Trophoblast cell (in vitro differentiated cells and primary cell): ENCODE data around the gene L3MBTL4.

Experiments used
- DNase-seq, 2 donors: peaks; one replicate each; pipeline ENCODE4 v3.0.0-alpha.2; 2016
- H2AFZ ChIP-seq: 2 replicates; pipeline ENCODE4 v1.6.1; 2013; ENCODE audit warnings: low read length, moderate library complexity, mild to moderate bottlenecking; ENCODE audit not compliant: insufficient read depth, poor library complexity
- H2AK5ac ChIP-seq: 2 replicates; pipeline ENCODE4 v1.6.1; 2013; ENCODE audit warnings: mild to moderate bottlenecking, low read length
- H2BK120ac ChIP-seq: 2 replicates; pipeline ENCODE4 v1.6.1; 2013; ENCODE audit warnings: low read length, mild to moderate bottlenecking, moderate library complexity; ENCODE audit not compliant: insufficient read depth, poor library complexity
- H2BK12ac ChIP-seq: 2 replicates; pipeline ENCODE4 v1.6.1; 2013; ENCODE audit warnings: mild to moderate bottlenecking, low read length, moderate library complexity
- H2BK5ac ChIP-seq: 2 replicates; pipeline ENCODE4 v1.6.1; 2013; ENCODE audit warnings: low read length, low read depth, moderate library complexity, mild to moderate bottlenecking; ENCODE audit not compliant: poor library complexity
- H3K14ac ChIP-seq: 2 replicates; pipeline ENCODE4 v1.6.1; 2013; ENCODE audit warnings: mild to moderate bottlenecking, low read length
- H3K18ac ChIP-seq: 2 replicates; pipeline ENCODE4 v1.6.1; 2013; ENCODE audit warnings: mild to moderate bottlenecking, low read length
- H3K23ac ChIP-seq: 2 replicates; pipeline ENCODE4 v1.6.1; 2013; ENCODE audit warnings: low read length
- H3K27ac ChIP-seq: 2 replicates; pipeline ENCODE4 v1.5.1; 2013; ENCODE audit warnings: low read depth, mild to moderate bottlenecking, inconsistent platforms, low read length, moderate library complexity
- H3K27me3 ChIP-seq: 2 replicates; pipeline ENCODE4 v1.6.1; 2013; ENCODE audit warnings: inconsistent platforms, mild to moderate bottlenecking, low read length, moderate library complexity; ENCODE audit not compliant: insufficient read depth
- H3K36me3 ChIP-seq, 2 experiments: 1 replicate in 1 of 2; 2 replicates in 1 of 2; pipeline ENCODE4 v1.6.1; 2013; ENCODE audit warnings: low read length in 2 of 2, mild to moderate bottlenecking in 2 of 2, moderate library complexity in 1 of 2; ENCODE audit not compliant: insufficient read depth in 2 of 2, control insufficient read depth in 1 of 2
- H3K4ac ChIP-seq: 2 replicates; pipeline ENCODE4 v1.6.1; 2013; ENCODE audit warnings: low read depth, mild to moderate bottlenecking, low read length, moderate library complexity
- H3K4me1 ChIP-seq, 2 experiments: 1 replicate in 1 of 2; 2 replicates in 1 of 2; pipeline ENCODE4 v1.6.1; 2013; ENCODE audit warnings: low read length in 2 of 2, mild to moderate bottlenecking in 2 of 2, moderate library complexity in 1 of 2; ENCODE audit not compliant: insufficient read depth in 2 of 2, control insufficient read depth in 1 of 2
- H3K4me2 ChIP-seq: 2 replicates; pipeline ENCODE4 v1.6.1; 2013; ENCODE audit warnings: inconsistent platforms, mild to moderate bottlenecking, low read length, moderate library complexity
- H3K4me3 ChIP-seq: 2 replicates; pipeline ENCODE4 v1.5.1; 2013; ENCODE audit warnings: mild to moderate bottlenecking, low read depth, low read length, inconsistent platforms
- H3K79me1 ChIP-seq: one replicate; pipeline ENCODE4 v1.6.1; 2013; ENCODE audit warnings: low read length
- H3K79me2 ChIP-seq: 2 replicates; pipeline ENCODE4 v1.6.1; 2013; ENCODE audit warnings: low read length, mild to moderate bottlenecking; ENCODE audit not compliant: control insufficient read depth, insufficient read depth, poor library complexity
- H3K9ac ChIP-seq: 2 replicates; pipeline ENCODE4 v1.6.1; 2013; ENCODE audit warnings: mild to moderate bottlenecking, low read length
- H3K9me3 ChIP-seq: 2 replicates; pipeline ENCODE4 v1.6.1; 2013; ENCODE audit warnings: low read depth, mild to moderate bottlenecking, control low read depth, inconsistent platforms, low read length; ENCODE audit not compliant: insufficient read depth
- H4K12ac ChIP-seq: 2 replicates; pipeline ENCODE4 v1.6.1; 2013; ENCODE audit warnings: low read depth, mild to moderate bottlenecking, low read length, moderate library complexity
- H4K8ac ChIP-seq: 2 replicates; pipeline ENCODE4 v1.6.1; 2013; ENCODE audit warnings: low read depth, mild to moderate bottlenecking, low read length, moderate library complexity
- H4K91ac ChIP-seq: one replicate; pipeline ENCODE4 v1.6.1; 2013; ENCODE audit warnings: low read depth, mild to moderate bottlenecking, low read length, moderate library complexity
- WGBS: extraction: QIAGEN DNeasy Blood & Tissue Kit; methylation state at CpG from one replicate; pipeline ENCODE4 v1.1.7; 2013; ENCODE audit warnings: missing lambda C conversion rate; ENCODE audit not compliant: insufficient read length, insufficient coverage; ENCODE audit errors: extremely low coverage; 5-methylcytosine and 5-hydroxymethylcytosine counted together

L3MBTL4 gene

GRCh38 chr18:5977022-5977421 lies 437.7 kb downstream of the L3MBTL4 start:
- H3K36me3 ChIP-seq = no peaks in the 10 kb centered on the region
- H3K9ac ChIP-seq = no peak overlapping the region
- H3K79me2 ChIP-seq = no peaks in the 10 kb centered on the region
- no peak overlapping the region for H3K27ac ChIP-seq
- no peaks in the 10 kb centered on the region for H3K79me1 ChIP-seq
- H2AK5ac ChIP-seq = no peak overlapping the region
- no peak overlapping the region for H2AFZ ChIP-seq
- no peak overlapping the region for H2BK120ac ChIP-seq
- no peak overlapping the region for H3K4me3 ChIP-seq
- WGBS = no CpG with 5 or more reads among the region's 4 CpGs
- DNase-seq = no peak
- no peak overlapping the region for H3K23ac ChIP-seq
- no peaks in the 10 kb centered on the region for H3K27me3 ChIP-seq
- H3K18ac ChIP-seq = no peak overlapping the region
- H4K8ac ChIP-seq = no peak overlapping the region
- H3K4me1 ChIP-seq = peaks cover 4 to 5% of the 10 kb centered on the region in 2 experiments
- H4K91ac ChIP-seq = no peak overlapping the region
- H3K4ac ChIP-seq = no peak overlapping the region
- H2BK12ac ChIP-seq = no peak overlapping the region
- no peak overlapping the region for H2BK5ac ChIP-seq
- no peak overlapping the region for H4K12ac ChIP-seq
- peaks cover 2% of the 10 kb centered on the region for H3K9me3 ChIP-seq
- H3K14ac ChIP-seq = no peak overlapping the region
- no peak overlapping the region for H3K4me2 ChIP-seq

DNA sequence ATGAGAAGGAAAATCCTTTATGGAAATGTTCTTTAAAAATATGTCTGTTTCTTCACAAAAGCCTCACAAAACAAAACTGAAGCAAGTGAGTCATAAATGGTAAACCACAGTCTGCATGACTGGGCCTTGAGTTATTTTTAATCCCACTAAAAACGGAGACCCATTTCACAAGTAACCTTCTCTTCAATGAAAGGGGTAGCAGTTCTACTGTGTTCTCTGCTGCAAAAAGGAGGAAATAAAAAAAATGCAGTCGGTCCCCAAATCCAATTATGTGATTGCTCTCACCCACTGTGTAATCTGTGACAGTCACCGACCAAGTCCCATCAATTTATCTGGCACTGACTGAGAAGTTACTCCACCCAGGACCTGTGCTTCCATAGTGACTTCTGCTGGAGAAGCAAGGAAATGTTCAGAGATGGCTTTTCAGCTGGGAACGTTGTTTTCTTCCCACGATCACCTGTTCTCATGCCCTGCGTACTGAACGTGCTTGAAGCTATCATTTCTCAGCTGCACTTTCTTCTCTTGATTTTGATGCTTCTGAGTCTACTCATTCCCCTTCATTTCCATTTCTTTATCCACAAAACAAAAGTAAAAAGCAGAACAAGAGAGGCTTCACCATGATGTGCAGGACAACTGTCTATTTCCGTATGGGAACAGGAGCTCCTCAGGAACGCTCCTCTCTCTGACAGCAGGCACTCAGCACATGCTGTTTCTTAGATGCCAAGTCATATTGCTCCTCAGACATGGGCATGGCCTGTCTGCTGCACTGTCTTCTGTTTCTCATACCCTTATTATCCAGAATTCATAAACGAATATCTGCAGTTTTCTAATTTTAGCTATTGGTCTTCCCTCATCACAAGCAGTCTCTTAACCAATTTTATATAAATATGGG lies 439.4 kb downstream of the L3MBTL4 start:
- peaks cover 2% of the 10 kb centered on the region for H3K9me3 ChIP-seq
- no peak overlapping the region for H2BK120ac ChIP-seq
- H3K4ac ChIP-seq = no peak overlapping the region
- H4K12ac ChIP-seq = no peak overlapping the region
- H3K4me2 ChIP-seq = no peak overlapping the region
- no peak overlapping the region for H3K9ac ChIP-seq
- H3K23ac ChIP-seq = no peak overlapping the region
- H3K79me1 ChIP-seq = no peaks in the 10 kb centered on the region
- H3K27me3 ChIP-seq = no peaks in the 10 kb centered on the region
- no peak for DNase-seq
- H3K27ac ChIP-seq = no peak overlapping the region
- no peak overlapping the region for H2AK5ac ChIP-seq
- no peak overlapping the region for H4K91ac ChIP-seq
- no peak overlapping the region for H2BK5ac ChIP-seq
- no peak overlapping the region for H3K14ac ChIP-seq
- no peak overlapping the region for H2BK12ac ChIP-seq
- H3K79me2 ChIP-seq = no peaks in the 10 kb centered on the region
- no peaks in the 10 kb centered on the region for H3K36me3 ChIP-seq
- no CpG with 5 or more reads among the region's 10 CpGs for WGBS
- no peak overlapping the region for H3K4me3 ChIP-seq
- no peak overlapping the region for H3K18ac ChIP-seq
- no peak overlapping the region for H4K8ac ChIP-seq
- H2AFZ ChIP-seq = no peak overlapping the region
- no peaks in the 10 kb centered on the region for H3K4me1 ChIP-seq

GRCh38 chr18:5974696-5975095 lies 440.0 kb downstream of the L3MBTL4 start:
- Histone ChIP-seq H2BK120ac (no peak overlapping the region), H3K27me3 (no peaks in the 10 kb centered on the region), H3K9ac (no peak overlapping the region), H3K4ac (no peak overlapping the region), H3K79me2 (no peaks in the 10 kb centered on the region), H4K91ac (no peak overlapping the region), H3K4me1 (no peaks in the 10 kb centered on the region), H3K14ac (no peak overlapping the region), H3K23ac (no peak overlapping the region), H4K8ac (no peak overlapping the region), H2AK5ac (no peak overlapping the region), H3K36me3 (no peaks in the 10 kb centered on the region), H2AFZ (no peak overlapping the region), H3K4me2 (no peak overlapping the region), H4K12ac (no peak overlapping the region), H3K9me3 (peaks cover 2% of the 10 kb centered on the region), H3K79me1 (no peaks in the 10 kb centered on the region), H2BK5ac (no peak overlapping the region), H3K4me3 (no peak overlapping the region), H2BK12ac (no peak overlapping the region), H3K18ac (no peak overlapping the region), H3K27ac (no peak overlapping the region)
- no peak for DNase-seq
- WGBS = no CpG with 5 or more reads among the region's 2 CpGs

DNA sequence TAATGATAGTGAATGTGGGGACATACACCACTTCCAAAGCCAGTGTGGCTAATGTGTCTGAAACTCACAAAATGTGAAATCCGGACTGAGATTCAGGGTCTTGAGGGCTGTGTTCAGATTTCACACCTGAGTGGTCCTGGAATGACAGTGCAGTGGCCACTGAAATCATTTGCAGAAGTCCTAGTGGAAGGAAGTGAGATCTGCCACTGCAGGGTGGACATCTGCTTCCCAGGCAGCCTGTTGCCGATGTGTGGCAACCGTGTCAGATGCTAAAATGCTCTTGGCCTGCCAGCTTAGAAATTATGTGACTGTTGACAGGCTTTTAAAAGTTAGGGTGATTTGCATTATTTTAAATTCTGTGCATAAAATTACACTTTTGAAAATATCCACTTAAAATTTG lies 441.6 kb downstream of the L3MBTL4 start:
- no peak overlapping the region for H3K4ac ChIP-seq
- no peak overlapping the region for H3K4me2 ChIP-seq
- no peaks in the 10 kb centered on the region for H3K79me1 ChIP-seq
- H3K9me3 ChIP-seq = peaks cover 2% of the 10 kb centered on the region
- no peak for DNase-seq
- no CpG with 5 or more reads among the region's 3 CpGs for WGBS
- H3K23ac ChIP-seq = no peak overlapping the region
- no peak overlapping the region for H3K27ac ChIP-seq
- H3K9ac ChIP-seq = no peak overlapping the region
- H3K4me1 ChIP-seq = no peaks in the 10 kb centered on the region
- no peak overlapping the region for H4K12ac ChIP-seq
- H3K14ac ChIP-seq = no peak overlapping the region
- H2AK5ac ChIP-seq = no peak overlapping the region
- H2BK120ac ChIP-seq = no peak overlapping the region
- no peak overlapping the region for H4K8ac ChIP-seq
- no peak overlapping the region for H2AFZ ChIP-seq
- H3K18ac ChIP-seq = no peak overlapping the region
- H3K36me3 ChIP-seq = no peaks in the 10 kb centered on the region
- no peaks in the 10 kb centered on the region for H3K79me2 ChIP-seq
- no peak overlapping the region for H2BK12ac ChIP-seq
- no peaks in the 10 kb centered on the region for H3K27me3 ChIP-seq
- H4K91ac ChIP-seq = no peak overlapping the region
- H2BK5ac ChIP-seq = no peak overlapping the region
- no peak overlapping the region for H3K4me3 ChIP-seq
